Suprapubic skin (tissue), 4 donors: Measurements from ENCODE around the gene MEX3B. TPM values are rescaled to one million over a fixed set of nuclear protein-coding genes. Genes with fewer than 3 reads are reported as not detected.
"Not testable (repeated sequence)": the region's sequence is repeated elsewhere in the genome, so short reads cannot be mapped to it uniquely, and the experiment has no call there.

Source experiments
- DNase-seq, 2 donors: peaks; one replicate each; pipeline ENCODE4 v3.0.0-alpha.2; 2019; ENCODE audit warnings: low spot score in 2 of 2
- H3K27ac ChIP-seq: fragments of 200-600 bp; sonication (generic); one replicate; pipeline ENCODE4 v1.5.1; 2019
- H3K27me3 ChIP-seq: fragments of 200-600 bp; sonication (generic); one replicate; pipeline ENCODE4 v1.5.1; 2019
- H3K36me3 ChIP-seq: fragments of 200-600 bp; sonication (generic); one replicate; pipeline ENCODE4 v1.5.1; 2019
- H3K4me1 ChIP-seq: fragments of 200-600 bp; sonication (generic); one replicate; pipeline ENCODE4 v1.5.1; 2019
- H3K4me3 ChIP-seq: fragments of 200-600 bp; sonication (generic); one replicate; pipeline ENCODE4 v1.5.1; 2019; ENCODE audit warnings: mild to moderate bottlenecking
- H3K9me3 ChIP-seq: fragments of 200-600 bp; sonication (generic); one replicate; pipeline ENCODE4 v1.5.1; 2019
- CTCF ChIP-seq, 2 donors: fragments of 200-600 bp in 1 of 2; fragments of 450-650 bp in 1 of 2; sonication (generic) in 1 of 2; IDR thresholded peaks; one replicate each; pipeline ENCODE4 v1.5.1; 2016 to 2019; ENCODE audit warnings: antibody characterized with exemption in 2 of 2, mild to moderate bottlenecking in 1 of 2, moderate library complexity in 1 of 2
- EP300 ChIP-seq: sonication (generic); formaldehyde crosslinking; IDR thresholded peaks from one replicate; pipeline ENCODE4 v1.6.1; 2017; ENCODE audit warnings: antibody characterized with exemption
- POLR2A ChIP-seq, 2 donors: fragments of 450-650 bp; IDR thresholded peaks; one replicate each; pipeline ENCODE4 v1.6.1; 2017; ENCODE audit warnings: antibody characterized with exemption in 2 of 2, mild to moderate bottlenecking in 2 of 2, moderate library complexity in 2 of 2
- POLR2AphosphoS5 ChIP-seq, 3 donors: sonication (generic); formaldehyde crosslinking; IDR thresholded peaks; one replicate each; pipeline ENCODE4 v1.6.1; 2017; ENCODE audit warnings: antibody characterized with exemption in 3 of 3
- WGBS: methylation state at CpG from one replicate; pipeline ENCODE4 v1.1.5; 2018; 5-methylcytosine and 5-hydroxymethylcytosine counted together
- total RNA-seq, 4 donors: library from RNA; depleted of rRNA; stranded (reverse); fragments of >200 nt; gene quantifications; one replicate each; pipeline ENCODE4 v1.1.0, GENCODE V29; 2016

Gene MEX3B
- total RNA-seq, 4 donors from 2014 or later = 0.49 to 1.6 (median 0.96) TPM

- no peaks in the 10 kb centered on the region for H3K9me3 ChIP-seq
- no peaks in the 10 kb centered on the region for H3K4me1 ChIP-seq
- H3K27ac ChIP-seq = no peak overlapping the region
- no peaks in the 10 kb centered on the region for H3K27me3 ChIP-seq
- H3K4me3 ChIP-seq = no peak overlapping the region
- 85% methylated on average over 7 of the region's 7 CpGs for WGBS
- TF ChIP-seq CTCF (IDR thresholded peaks at IDR 0.05) (no peak), POLR2A (IDR thresholded peaks at IDR 0.05) (no peak), EP300 (no peak), POLR2AphosphoS5 (IDR thresholded peaks at IDR 0.05) (no peak)
- H3K36me3 ChIP-seq = no peaks in the 10 kb centered on the region
- DNase-seq = no peak
Observed at GRCh38 chr15:82036461-82036860, 9.4 kb downstream of the MEX3B start.

GRCh38 chr15:82031871-82032270, 13.9 kb downstream of the MEX3B start:
- Histone ChIP-seq H3K27ac (no peak overlapping the region), H3K9me3 (no peaks in the 10 kb centered on the region), H3K4me1 (no peaks in the 10 kb centered on the region), H3K36me3 (no peaks in the 10 kb centered on the region), H3K27me3 (no peaks in the 10 kb centered on the region), H3K4me3 (no peak overlapping the region)
- no peak for DNase-seq
- WGBS = 84% methylated on average over 5 of the region's 5 CpGs
- TF ChIP-seq POLR2AphosphoS5 (IDR thresholded peaks at IDR 0.05) (no peak), EP300 (no peak), POLR2A (IDR thresholded peaks at IDR 0.05) (no peak), CTCF (IDR thresholded peaks at IDR 0.05) (no peak)

- WGBS = 94% methylated on average over 2 of the region's 2 CpGs
Observed at GRCh38 chr15:82030176-82030575, 15.6 kb downstream of the MEX3B start.

GRCh38 chr15:82028163-82028562, 17.7 kb downstream of the MEX3B start:
- H3K4me3 ChIP-seq, H3K4me1 ChIP-seq, H3K9me3 ChIP-seq, H3K27me3 ChIP-seq, H3K36me3 ChIP-seq, H3K27ac ChIP-seq, DNase-seq: not testable (repeated sequence)
- 94% methylated on average over 5 of the region's 5 CpGs for WGBS

More at GRCh38 chr15:82030176-82030575, 15.6 kb downstream of the MEX3B start:
- DNase-seq = no peak
- Histone ChIP-seq H3K4me3 (no peak overlapping the region), H3K27ac (no peak overlapping the region), H3K27me3 (no peaks in the 10 kb centered on the region), H3K36me3 (no peaks in the 10 kb centered on the region), H3K9me3 (no peaks in the 10 kb centered on the region), H3K4me1 (no peaks in the 10 kb centered on the region)
- TF ChIP-seq POLR2AphosphoS5 (IDR thresholded peaks at IDR 0.05) (no peak), CTCF (IDR thresholded peaks at IDR 0.05) (no peak), EP300 (no peak), POLR2A (IDR thresholded peaks at IDR 0.05) (no peak)

GRCh38 chr15:82021992-82022391, 23.8 kb downstream of the MEX3B start:
- H3K27me3 ChIP-seq = peaks cover 9% of the 10 kb centered on the region
- H3K9me3 ChIP-seq = no peaks in the 10 kb centered on the region
- peaks cover 9% of the 10 kb centered on the region for H3K4me1 ChIP-seq
- DNase-seq = no peak
- H3K36me3 ChIP-seq = no peaks in the 10 kb centered on the region
- no peak overlapping the region for H3K27ac ChIP-seq
- no peak overlapping the region for H3K4me3 ChIP-seq
- 0% methylated on average over 1 of the region's 1 CpG for WGBS
- TF ChIP-seq POLR2A (IDR thresholded peaks at IDR 0.05) = no peak
- no peak for TF ChIP-seq POLR2AphosphoS5 (IDR thresholded peaks at IDR 0.05)
- TF ChIP-seq CTCF (IDR thresholded peaks at IDR 0.05) = no peak
- no peak for TF ChIP-seq EP300
